ENCODE data around the gene MAN1A2.

MAN1A2 gene

DNA sequence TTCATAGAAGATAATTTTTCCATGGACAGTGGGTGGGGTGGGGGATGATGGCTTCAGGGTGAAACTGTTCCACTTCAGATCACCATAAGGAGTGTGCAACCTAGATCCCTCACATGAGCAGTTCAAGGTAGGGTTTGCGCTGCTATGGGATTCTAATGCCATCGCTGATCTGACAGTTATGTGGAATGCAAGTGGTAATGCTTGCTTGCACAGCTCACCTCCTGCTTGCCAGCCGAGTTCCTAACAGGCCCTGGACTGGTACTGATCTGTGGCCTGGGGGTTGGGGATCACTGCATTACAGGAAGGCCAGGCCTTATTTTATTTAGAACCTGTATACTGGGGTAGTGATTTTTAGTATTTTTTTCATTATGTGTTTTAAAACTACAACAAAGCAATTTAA, 22.0 kb downstream of the MAN1A2 start:
- Histone ChIP-seq H3K9ac (ENCODE audit: insufficient read length) (no peak overlapping the region), H3K27ac (no peak overlapping the region), H3K36me3 (ENCODE audit: insufficient read depth, low read length) (no peaks in the 10 kb centered on the region), H3K4me3 (no peak overlapping the region), H3K9me3 (ENCODE audit: low read depth, low read length) (no peaks in the 10 kb centered on the region)
- no peak for TF ChIP-seq FOXP2 (optimal IDR thresholded peaks at IDR 0.05; ENCODE audit: control extremely low read depth, extremely low read length, insufficient read depth)
- no peak for TF ChIP-seq POLR2AphosphoS5 (IDR thresholded peaks at IDR 0.05; ENCODE audit: borderline replicate concordance, low read depth, low read length)
- no peak for TF ChIP-seq EZH2 (IDR thresholded peaks at IDR 0.05)
- DNase-seq (ENCODE audit: low read depth, low spot score), result no peak

DNA sequence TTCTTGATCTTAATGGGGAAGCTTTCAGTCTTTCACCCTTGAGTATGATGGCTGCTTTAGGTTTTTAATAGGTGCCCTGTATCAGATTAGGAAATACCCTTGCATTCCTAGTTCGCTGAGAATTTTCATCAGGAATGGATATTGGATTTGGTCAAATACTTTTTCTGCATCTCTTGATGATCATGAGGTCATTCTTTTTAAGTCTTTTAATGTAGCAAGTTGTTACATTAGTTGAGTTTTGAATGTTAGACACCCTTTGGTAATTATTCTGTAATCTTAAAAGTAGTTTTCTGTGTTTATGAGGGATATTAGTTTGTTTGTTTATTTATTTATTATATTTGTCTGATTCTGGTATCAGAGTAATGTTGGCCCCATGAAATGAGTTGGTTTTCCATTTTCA, 22.5 kb downstream of the MAN1A2 start:
- Histone ChIP-seq H3K36me3 (ENCODE audit: insufficient read depth, low read length) (no peaks in the 10 kb centered on the region), H3K27ac (no peak overlapping the region), H3K4me3 (no peak overlapping the region), H3K9me3 (ENCODE audit: low read depth, low read length) (no peaks in the 10 kb centered on the region), H3K9ac (ENCODE audit: insufficient read length) (no peak overlapping the region)
- no peak for TF ChIP-seq FOXP2 (optimal IDR thresholded peaks at IDR 0.05; ENCODE audit: control extremely low read depth, extremely low read length, insufficient read depth)
- TF ChIP-seq POLR2AphosphoS5 (IDR thresholded peaks at IDR 0.05; ENCODE audit: borderline replicate concordance, low read depth, low read length), result no peak
- TF ChIP-seq EZH2 (IDR thresholded peaks at IDR 0.05), result no peak
- DNase-seq (ENCODE audit: low read depth, low spot score), result no peak

DNA sequence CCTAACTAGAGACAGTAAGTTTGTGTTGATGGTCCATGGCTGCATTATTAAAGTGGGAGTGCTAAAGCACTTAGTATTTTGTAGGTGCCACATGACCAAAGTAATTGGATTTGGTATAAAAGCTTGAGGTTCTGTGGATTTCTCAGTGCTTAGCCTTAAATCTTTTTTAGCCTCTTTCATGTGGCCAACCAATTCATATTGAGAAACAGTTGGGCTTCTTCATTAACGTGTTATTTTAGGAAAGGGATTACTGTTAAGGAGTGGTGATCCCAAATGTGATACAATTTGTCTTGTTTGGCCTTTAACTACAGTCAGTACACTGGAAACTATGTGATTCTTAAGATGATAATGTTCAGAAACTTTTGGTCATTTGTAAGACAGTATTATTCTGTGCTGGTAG, 25.5 kb downstream of the MAN1A2 start:
- no peak overlapping the region for H3K27ac ChIP-seq
- H3K4me3 ChIP-seq, result no peak overlapping the region
- no peaks in the 10 kb centered on the region for H3K9me3 ChIP-seq (ENCODE audit: low read depth, low read length)
- DNase-seq (ENCODE audit: low read depth, low spot score), result no peak
- no peaks in the 10 kb centered on the region for H3K36me3 ChIP-seq (ENCODE audit: insufficient read depth, low read length)
- no peak overlapping the region for H3K9ac ChIP-seq (ENCODE audit: insufficient read length)
- TF ChIP-seq EZH2 (IDR thresholded peaks at IDR 0.05) (no peak), POLR2AphosphoS5 (IDR thresholded peaks at IDR 0.05; ENCODE audit: borderline replicate concordance, low read depth, low read length) (no peak), FOXP2 (optimal IDR thresholded peaks at IDR 0.05; ENCODE audit: control extremely low read depth, extremely low read length, insufficient read depth) (no peak)

DNA sequence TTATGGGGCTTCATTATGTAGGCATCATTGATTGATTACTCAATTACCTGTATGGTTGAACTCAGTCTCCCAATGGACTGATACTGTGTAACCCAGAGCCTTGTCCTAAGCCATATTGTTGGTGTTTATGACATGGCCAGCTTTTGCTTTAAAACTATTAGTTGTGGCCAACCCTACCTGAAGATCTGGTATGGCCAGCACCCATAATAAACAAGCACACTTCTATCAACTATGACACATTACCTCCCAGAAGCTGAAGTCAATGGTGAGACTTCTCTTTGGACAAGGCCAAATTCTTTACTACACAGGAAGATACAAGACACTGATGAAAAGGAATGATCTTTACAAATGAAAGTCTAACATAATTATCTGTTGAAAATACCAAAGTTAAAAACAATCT, 28.8 kb downstream of the MAN1A2 start:
- no peak for DNase-seq (ENCODE audit: low read depth, low spot score)
- H3K4me3 ChIP-seq, result no peak overlapping the region
- TF ChIP-seq EZH2 (IDR thresholded peaks at IDR 0.05) (no peak), POLR2AphosphoS5 (IDR thresholded peaks at IDR 0.05; ENCODE audit: borderline replicate concordance, low read depth, low read length) (no peak), FOXP2 (optimal IDR thresholded peaks at IDR 0.05; ENCODE audit: control extremely low read depth, extremely low read length, insufficient read depth) (no peak)
- no peaks in the 10 kb centered on the region for H3K36me3 ChIP-seq (ENCODE audit: insufficient read depth, low read length)
- H3K27ac ChIP-seq, result no peak overlapping the region
- no peaks in the 10 kb centered on the region for H3K9me3 ChIP-seq (ENCODE audit: low read depth, low read length)
- H3K9ac ChIP-seq (ENCODE audit: insufficient read length), result no peak overlapping the region

GRCh38 chr1:117396636-117397035, 29.4 kb downstream of the MAN1A2 start:
- Histone ChIP-seq H3K9me3 (ENCODE audit: low read depth, low read length) (no peaks in the 10 kb centered on the region), H3K4me3 (no peak overlapping the region), H3K9ac (ENCODE audit: insufficient read length) (no peak overlapping the region), H3K36me3 (ENCODE audit: insufficient read depth, low read length) (no peaks in the 10 kb centered on the region), H3K27ac (no peak overlapping the region)
- TF ChIP-seq EZH2 (IDR thresholded peaks at IDR 0.05), result no peak
- no peak for TF ChIP-seq FOXP2 (optimal IDR thresholded peaks at IDR 0.05; ENCODE audit: control extremely low read depth, extremely low read length, insufficient read depth)
- TF ChIP-seq POLR2AphosphoS5 (IDR thresholded peaks at IDR 0.05; ENCODE audit: borderline replicate concordance, low read depth, low read length), result no peak
- no peak for DNase-seq (ENCODE audit: low read depth, low spot score)

DNA sequence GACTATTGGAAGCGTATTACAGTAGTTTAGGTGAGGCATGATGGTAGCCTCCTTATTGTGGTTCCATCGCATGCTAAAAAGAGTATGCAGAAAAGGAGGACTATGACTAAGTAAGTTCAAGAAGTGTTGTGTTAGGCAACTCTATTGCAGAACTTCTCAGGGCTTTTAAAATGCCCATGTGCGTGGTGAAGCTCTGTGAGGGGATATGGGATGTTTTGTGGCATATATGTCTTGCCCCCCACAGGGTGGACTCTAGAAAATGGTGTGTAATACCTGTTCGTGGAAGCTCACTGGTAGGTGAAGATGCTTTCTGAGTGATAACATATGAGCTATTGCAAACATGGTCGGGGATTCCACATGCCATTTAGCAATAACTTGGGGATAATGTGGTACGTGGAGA, 31.7 kb downstream of the MAN1A2 start:
- no peak for DNase-seq (ENCODE audit: low read depth, low spot score)
- no peak for TF ChIP-seq FOXP2 (optimal IDR thresholded peaks at IDR 0.05; ENCODE audit: control extremely low read depth, extremely low read length, insufficient read depth)
- Histone ChIP-seq H3K27ac (no peak overlapping the region), H3K36me3 (ENCODE audit: insufficient read depth, low read length) (peaks cover 7% of the 10 kb centered on the region; the same call in 1 of the 2 replicates), H3K9me3 (ENCODE audit: low read depth, low read length) (peaks cover 4% of the 10 kb centered on the region; the same call in 1 of the 2 replicates), H3K9ac (ENCODE audit: insufficient read length) (no peak overlapping the region), H3K4me3 (no peak overlapping the region)

GRCh38 chr1:117401761-117402160, 34.5 kb downstream of the MAN1A2 start:
- no peak overlapping the region for H3K9ac ChIP-seq (ENCODE audit: insufficient read length)
- H3K36me3 ChIP-seq (ENCODE audit: insufficient read depth, low read length), result peaks cover 7% of the 10 kb centered on the region; the same call in 1 of the 2 replicates
- DNase-seq (ENCODE audit: low read depth, low spot score), result no peak
- no peak overlapping the region for H3K27ac ChIP-seq
- TF ChIP-seq FOXP2 (optimal IDR thresholded peaks at IDR 0.05; ENCODE audit: control extremely low read depth, extremely low read length, insufficient read depth) (no peak), POLR2AphosphoS5 (IDR thresholded peaks at IDR 0.05; ENCODE audit: borderline replicate concordance, low read depth, low read length) (no peak), EZH2 (IDR thresholded peaks at IDR 0.05) (no peak)
- H3K9me3 ChIP-seq (ENCODE audit: low read depth, low read length), result peaks cover 4% of the 10 kb centered on the region; the same call in 1 of the 2 replicates
- no peak overlapping the region for H3K4me3 ChIP-seq

- Histone ChIP-seq H3K4me3 (no peak overlapping the region), H3K9ac (ENCODE audit: insufficient read length) (no peak overlapping the region), H3K9me3 (ENCODE audit: low read depth, low read length) (peaks cover 4% of the 10 kb centered on the region; the same call in 1 of the 2 replicates), H3K27ac (no peak overlapping the region), H3K36me3 (ENCODE audit: insufficient read depth, low read length) (peaks cover 7% of the 10 kb centered on the region; the same call in 1 of the 2 replicates)
- no peak for TF ChIP-seq POLR2AphosphoS5 (IDR thresholded peaks at IDR 0.05; ENCODE audit: borderline replicate concordance, low read depth, low read length)
- no peak for TF ChIP-seq EZH2 (IDR thresholded peaks at IDR 0.05)
- no peak for TF ChIP-seq FOXP2 (optimal IDR thresholded peaks at IDR 0.05; ENCODE audit: control extremely low read depth, extremely low read length, insufficient read depth)
- DNase-seq (ENCODE audit: low read depth, low spot score), result no peak
Observed at GRCh38 chr1:117403597-117403996, 36.3 kb downstream of the MAN1A2 start.

DNA sequence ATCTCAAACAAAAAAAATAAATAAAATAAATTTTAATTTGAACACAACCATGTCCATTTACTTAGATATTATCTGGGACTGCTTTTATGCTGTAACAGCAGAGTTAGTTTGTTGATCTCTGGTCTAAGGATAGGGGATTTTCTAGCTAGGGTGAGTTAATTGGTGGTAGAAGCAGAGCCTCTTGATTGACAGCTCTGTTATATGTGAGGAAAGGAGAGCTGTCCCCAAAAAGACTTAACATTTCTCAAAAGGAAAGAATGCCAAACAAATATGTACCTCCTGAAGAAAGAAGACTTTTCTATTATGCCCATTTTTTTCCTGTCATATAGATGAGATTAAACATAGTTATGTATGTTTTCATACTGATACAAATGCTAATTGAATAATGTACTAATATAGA, 37.8 kb downstream of the MAN1A2 start:
- TF ChIP-seq FOXP2 (optimal IDR thresholded peaks at IDR 0.05; ENCODE audit: control extremely low read depth, extremely low read length, insufficient read depth) (no peak), EZH2 (IDR thresholded peaks at IDR 0.05) (no peak), POLR2AphosphoS5 (IDR thresholded peaks at IDR 0.05; ENCODE audit: borderline replicate concordance, low read depth, low read length) (no peak)
- Histone ChIP-seq H3K36me3 (ENCODE audit: insufficient read depth, low read length) (peaks cover 7% of the 10 kb centered on the region; the same call in 1 of the 2 replicates), H3K9me3 (ENCODE audit: low read depth, low read length) (peaks cover 4% of the 10 kb centered on the region; the same call in 1 of the 2 replicates), H3K9ac (ENCODE audit: insufficient read length) (no peak overlapping the region), H3K27ac (no peak overlapping the region), H3K4me3 (no peak overlapping the region)
- DNase-seq (ENCODE audit: low read depth, low spot score), result no peak
